Central memory CD8-positive, alpha-beta T cell (primary cell): Measurements from ENCODE around the gene EIF3I.

Experiments
- ATAC-seq: fragments of 150-1000 bp; cut with Tn5 transposase; replicated peaks from 2 replicates; pipeline ENCODE4 v1.10.0; 2022; ENCODE audit warnings: mild to moderate bottlenecking, moderate FRiP score, moderate number of reproducible peaks; ENCODE audit not compliant: poor library complexity, severe bottlenecking; ENCODE audit errors: extremely low read depth
- DNase-seq, 2 donors: peaks; one replicate each; pipeline ENCODE4 v3.0.0; 2021; ENCODE audit warnings: low spot score in 2 of 2
- H3K27ac Mint-ChIP-seq: one replicate; pipeline ENCODE4 v1.8.0; 2022; ENCODE audit warnings: low read depth, mild to moderate bottlenecking, moderate library complexity, mixed read lengths
- H3K27me3 Mint-ChIP-seq: one replicate; pipeline ENCODE4 v1.8.0; 2022; ENCODE audit warnings: mixed read lengths
- H3K36me3 Mint-ChIP-seq: one replicate; pipeline ENCODE4 v1.8.0; 2022; ENCODE audit warnings: mild to moderate bottlenecking, moderate library complexity, mixed read lengths; ENCODE audit not compliant: insufficient read depth
- H3K4me1 Mint-ChIP-seq: one replicate; pipeline ENCODE4 v1.8.0; 2022; ENCODE audit warnings: mixed read lengths
- H3K4me3 Mint-ChIP-seq: one replicate; pipeline ENCODE4 v1.8.0; 2022; ENCODE audit warnings: mild to moderate bottlenecking, moderate library complexity, mixed read lengths
- H3K9me3 Mint-ChIP-seq: one replicate; pipeline ENCODE4 v1.8.0; 2022; ENCODE audit warnings: mixed read lengths

Gene EIF3I

DNA sequence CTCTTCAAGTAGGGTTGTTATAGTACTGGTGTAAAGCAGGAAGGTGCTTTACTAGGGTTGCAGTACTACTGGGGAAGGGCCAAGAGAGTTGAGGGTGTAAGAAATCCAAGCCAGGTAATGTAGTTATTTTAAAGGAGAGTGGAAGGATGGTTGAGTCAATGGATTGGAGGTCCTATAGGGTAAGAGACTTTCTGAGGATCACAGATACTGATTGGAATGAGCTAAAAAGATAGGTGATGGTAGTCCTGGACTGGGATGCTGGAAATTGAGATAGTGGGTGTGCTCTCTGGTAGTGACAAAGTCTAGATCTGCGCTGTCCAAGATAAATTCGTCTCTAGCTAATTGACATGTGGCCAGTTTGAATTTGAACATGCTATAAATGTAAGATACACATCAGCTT, 35.7 kb upstream of the EIF3I start:
- no peaks in the 10 kb centered on the region for H3K9me3 Mint-ChIP-seq
- no peak overlapping the region for H3K4me3 Mint-ChIP-seq
- ATAC-seq = no peak
- H3K27ac Mint-ChIP-seq = no peak overlapping the region
- peaks cover 33% of the 10 kb centered on the region for H3K4me1 Mint-ChIP-seq
- H3K36me3 Mint-ChIP-seq = peaks cover 57% of the 10 kb centered on the region
- H3K27me3 Mint-ChIP-seq = no peaks in the 10 kb centered on the region
- DNase-seq = no peak

DNA sequence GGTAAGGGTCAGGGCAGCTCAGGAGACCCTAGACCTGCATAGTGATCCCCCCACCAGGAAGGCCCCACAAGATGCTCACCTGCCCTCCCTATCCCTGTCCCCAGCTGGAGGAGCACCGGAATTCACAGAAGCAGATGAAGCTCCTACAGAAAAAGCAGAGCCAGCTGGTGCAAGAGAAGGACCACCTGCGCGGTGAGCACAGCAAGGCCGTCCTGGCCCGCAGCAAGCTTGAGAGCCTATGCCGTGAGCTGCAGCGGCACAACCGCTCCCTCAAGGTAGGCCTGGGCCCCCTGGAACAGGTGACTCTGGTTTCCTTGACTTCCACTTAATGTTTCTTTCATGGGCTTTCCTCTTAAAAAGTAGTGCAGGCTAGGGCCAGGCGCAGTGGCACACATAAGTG, 34.4 kb upstream of the EIF3I start:
- ATAC-seq = no peak
- Mint-ChIP-seq H3K27ac (no peak overlapping the region), H3K9me3 (no peaks in the 10 kb centered on the region)

DNA sequence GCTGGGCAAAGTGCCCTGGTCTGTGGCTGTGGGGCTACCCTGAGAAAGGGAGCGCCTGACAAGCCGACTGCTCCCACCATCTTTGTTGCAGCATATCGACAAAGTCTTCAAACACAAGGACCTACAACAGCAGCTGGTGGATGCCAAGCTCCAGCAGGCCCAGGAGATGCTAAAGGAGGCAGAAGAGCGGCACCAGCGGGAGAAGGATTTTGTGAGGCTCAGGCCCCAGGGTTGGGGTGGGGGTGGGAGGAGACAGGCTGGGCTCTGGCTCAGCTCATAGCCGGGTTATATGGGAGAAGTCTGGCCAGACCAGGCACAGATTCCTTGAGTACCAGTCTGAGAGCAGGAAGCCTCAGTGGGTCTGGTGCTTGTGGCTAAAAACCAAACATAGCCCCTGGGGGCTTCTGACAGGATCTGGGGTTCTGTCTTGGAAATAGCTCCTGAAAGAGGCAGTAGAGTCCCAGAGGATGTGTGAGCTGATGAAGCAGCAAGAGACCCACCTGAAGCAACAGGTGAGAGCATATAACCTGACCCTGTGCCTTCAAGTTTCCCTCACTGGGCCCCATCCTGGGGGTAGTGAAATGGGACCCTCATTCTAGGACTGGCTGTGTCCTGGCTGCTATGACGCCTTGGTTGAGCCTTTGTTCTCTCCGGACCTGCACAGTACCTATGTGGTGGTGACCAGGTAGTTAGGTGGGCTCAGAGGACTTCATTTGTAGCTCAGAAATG, 29.8 kb upstream of the EIF3I start:
- peaks cover 31% of the 10 kb centered on the region for H3K4me1 Mint-ChIP-seq

More for the DNA sequence above, 34.4 kb upstream of the EIF3I start:
- H3K36me3 Mint-ChIP-seq = peaks cover 65% of the 10 kb centered on the region
- no peaks in the 10 kb centered on the region for H3K27me3 Mint-ChIP-seq
- no peak for DNase-seq
- peaks cover 30% of the 10 kb centered on the region for H3K4me1 Mint-ChIP-seq
- H3K4me3 Mint-ChIP-seq = no peak overlapping the region

DNA sequence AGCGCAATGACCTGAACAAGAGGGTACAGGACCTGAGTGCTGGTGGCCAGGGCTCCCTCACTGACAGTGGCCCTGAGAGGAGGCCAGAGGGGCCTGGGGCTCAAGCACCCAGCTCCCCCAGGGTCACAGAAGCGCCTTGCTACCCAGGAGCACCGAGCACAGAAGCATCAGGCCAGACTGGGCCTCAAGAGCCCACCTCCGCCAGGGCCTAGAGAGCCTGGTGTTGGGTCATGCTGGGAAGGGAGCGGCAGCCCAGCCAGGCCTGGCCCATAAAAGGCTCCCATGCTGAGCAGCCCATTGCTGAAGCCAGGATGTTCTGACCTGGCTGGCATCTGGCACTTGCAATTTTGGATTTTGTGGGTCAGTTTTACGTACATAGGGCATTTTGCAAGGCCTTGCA, 27.2 kb upstream of the EIF3I start:
- H3K4me3 Mint-ChIP-seq = no peak overlapping the region
- ATAC-seq (no peak), DNase-seq (no peak)
- peaks cover 34% of the 10 kb centered on the region for H3K4me1 Mint-ChIP-seq
- no peaks in the 10 kb centered on the region for H3K27me3 Mint-ChIP-seq
- H3K27ac Mint-ChIP-seq = no peak overlapping the region
- H3K36me3 Mint-ChIP-seq = peaks cover 55% of the 10 kb centered on the region
- no peaks in the 10 kb centered on the region for H3K9me3 Mint-ChIP-seq

More for the DNA sequence above, 29.8 kb upstream of the EIF3I start:
- Mint-ChIP-seq H3K4me3 (no peak overlapping the region), H3K36me3 (peaks cover 71% of the 10 kb centered on the region), H3K27me3 (no peaks in the 10 kb centered on the region), H3K9me3 (no peaks in the 10 kb centered on the region), H3K27ac (no peak overlapping the region)
- ATAC-seq (no peak), DNase-seq (no peak)

DNA sequence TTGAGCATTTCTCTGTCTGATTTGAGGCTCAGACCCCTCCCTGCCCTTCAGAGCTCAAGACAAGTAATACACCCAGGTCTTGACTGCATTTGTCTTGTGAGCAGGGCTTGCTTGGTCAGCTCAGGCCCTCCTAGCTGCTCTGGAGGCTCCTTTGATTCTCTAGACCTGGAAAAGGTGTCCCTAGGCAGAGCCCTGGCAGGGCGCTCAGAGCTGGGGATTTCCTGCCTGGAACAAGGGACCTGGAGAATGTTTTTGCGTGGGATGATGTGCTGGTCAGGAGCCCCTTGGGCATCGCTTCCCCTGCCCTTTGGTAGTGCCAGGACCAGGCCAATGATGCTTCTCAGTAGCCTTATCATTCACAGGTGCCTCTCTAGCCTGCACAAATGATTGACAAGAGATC, 26.7 kb upstream of the EIF3I start:
- no peak for ATAC-seq
- Mint-ChIP-seq H3K9me3 (no peaks in the 10 kb centered on the region), H3K36me3 (peaks cover 52% of the 10 kb centered on the region), H3K4me1 (peaks cover 39% of the 10 kb centered on the region), H3K27me3 (no peaks in the 10 kb centered on the region), H3K27ac (peak overlapping the region; percentile 41), H3K4me3 (no peak overlapping the region)
- DNase-seq = no peak

GRCh38 chr1:32195972-32196823, 26.0 kb upstream of the EIF3I start:
- Mint-ChIP-seq H3K4me3 (peak overlapping the region; percentile 69), H3K36me3 (peaks cover 45% of the 10 kb centered on the region), H3K27me3 (no peaks in the 10 kb centered on the region), H3K4me1 (peaks cover 43% of the 10 kb centered on the region), H3K27ac (peak overlapping the region; percentile 41), H3K9me3 (no peaks in the 10 kb centered on the region)
- DNase-seq (no peak), ATAC-seq (peak; percentile 7)

- Mint-ChIP-seq H3K27ac (peak overlapping the region; percentile 67), H3K27me3 (no peaks in the 10 kb centered on the region), H3K36me3 (peaks cover 36% of the 10 kb centered on the region), H3K4me3 (no peak overlapping the region), H3K9me3 (no peaks in the 10 kb centered on the region), H3K4me1 (peaks cover 52% of the 10 kb centered on the region)
- DNase-seq (no peak), ATAC-seq (no peak)
Measured at GRCh38 chr1:32197074-32197473, 25.1 kb upstream of the EIF3I start.

DNA sequence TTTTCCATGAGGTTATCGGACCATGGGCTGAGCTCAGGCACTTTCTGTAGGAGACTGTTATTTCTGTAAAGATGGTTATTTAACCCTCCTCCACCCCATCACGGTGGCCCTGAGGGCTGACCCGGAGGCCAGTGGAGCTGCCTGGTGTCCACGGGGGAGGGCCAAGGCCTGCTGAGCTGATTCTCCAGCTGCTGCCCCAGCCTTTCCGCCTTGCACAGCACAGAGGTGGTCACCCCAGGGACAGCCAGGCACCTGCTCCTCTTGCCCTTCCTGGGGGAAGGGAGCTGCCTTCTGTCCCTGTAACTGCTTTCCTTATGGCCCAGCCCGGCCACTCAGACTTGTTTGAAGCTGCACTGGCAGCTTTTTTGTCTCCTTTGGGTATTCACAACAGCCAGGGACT, 24.4 kb upstream of the EIF3I start:
- H3K4me1 Mint-ChIP-seq = peaks cover 57% of the 10 kb centered on the region
- peak overlapping the region; percentile 67 for H3K27ac Mint-ChIP-seq

GRCh38 chr1:32198237-32199042, 23.8 kb upstream of the EIF3I start:
- Mint-ChIP-seq H3K27ac (peak overlapping the region; percentile 50), H3K27me3 (no peaks in the 10 kb centered on the region), H3K9me3 (no peaks in the 10 kb centered on the region), H3K36me3 (peaks cover 33% of the 10 kb centered on the region), H3K4me1 (peaks cover 54% of the 10 kb centered on the region), H3K4me3 (peak overlapping the region; percentile 5)
- DNase-seq = no peak
- ATAC-seq = no peak

More for the DNA sequence above, 24.4 kb upstream of the EIF3I start:
- Mint-ChIP-seq H3K4me3 (no peak overlapping the region), H3K9me3 (no peaks in the 10 kb centered on the region), H3K27me3 (no peaks in the 10 kb centered on the region), H3K36me3 (peaks cover 30% of the 10 kb centered on the region)
- no peak for DNase-seq
- no peak for ATAC-seq

DNA sequence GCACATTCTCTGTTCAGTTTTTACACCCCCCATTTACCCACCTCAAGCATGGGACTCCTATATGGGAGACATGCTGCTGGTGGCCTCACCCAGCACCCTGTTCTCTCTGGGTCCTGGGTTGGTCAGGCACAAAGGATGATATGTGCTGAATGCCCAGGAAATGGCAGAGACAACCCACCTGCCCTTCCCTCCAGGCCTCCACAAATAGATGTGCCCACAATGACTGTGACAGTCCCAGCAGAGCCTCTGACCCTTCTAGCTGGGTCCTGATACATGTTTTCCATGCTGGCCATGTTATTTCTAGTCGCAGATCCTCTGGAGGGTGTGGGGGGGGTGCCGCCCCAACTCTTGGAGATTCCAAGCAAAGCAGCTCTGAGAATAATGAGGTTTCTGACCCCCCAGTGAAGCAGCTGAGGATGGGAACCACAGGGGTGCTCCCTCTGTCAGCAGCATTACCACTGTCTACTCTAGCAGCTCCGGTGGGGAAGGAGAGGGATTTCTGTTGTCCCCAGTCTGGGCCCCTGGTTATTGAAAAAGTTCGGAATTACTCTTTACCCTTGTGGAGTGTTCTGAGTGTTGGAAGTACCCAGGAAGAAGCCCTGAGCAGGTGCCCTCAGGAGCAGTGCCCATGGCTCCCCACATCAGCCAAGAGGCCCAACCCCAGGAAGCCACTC, 23.0 kb upstream of the EIF3I start:
- Mint-ChIP-seq H3K27ac (no peak overlapping the region), H3K4me3 (no peak overlapping the region), H3K36me3 (peaks cover 26% of the 10 kb centered on the region), H3K4me1 (peaks cover 54% of the 10 kb centered on the region), H3K27me3 (no peaks in the 10 kb centered on the region), H3K9me3 (no peaks in the 10 kb centered on the region)
- DNase-seq (no peak), ATAC-seq (no peak)

DNA sequence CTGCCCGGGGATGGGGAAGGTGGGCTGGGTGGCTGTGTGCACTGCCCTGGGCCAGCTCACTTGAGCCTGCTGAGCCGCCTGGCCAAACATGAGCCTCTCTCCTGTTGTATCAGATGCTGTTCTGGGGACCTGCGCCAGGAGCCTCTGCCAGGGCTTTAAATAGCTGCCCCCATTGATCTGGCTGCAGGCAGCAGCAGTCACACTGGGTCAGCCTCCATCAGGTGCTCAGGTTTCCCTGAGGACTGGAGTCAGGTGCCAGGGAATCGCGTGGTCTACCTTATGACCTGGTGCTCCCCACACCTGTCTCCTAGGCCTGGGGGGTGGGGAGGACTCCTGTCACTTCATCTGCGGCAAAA, 22.5 kb upstream of the EIF3I start:
- DNase-seq = no peak
- Mint-ChIP-seq H3K36me3 (peaks cover 22% of the 10 kb centered on the region), H3K4me1 (peaks cover 54% of the 10 kb centered on the region), H3K27ac (peak overlapping the region; percentile 96), H3K27me3 (no peaks in the 10 kb centered on the region), H3K4me3 (peak overlapping the region; percentile 91), H3K9me3 (no peaks in the 10 kb centered on the region)
- no peak for ATAC-seq
